ENCODE measurements around the gene CNN2.
"Not testable (repeated sequence)": the region's sequence is repeated elsewhere in the genome, so short reads cannot be mapped to it uniquely, and the experiment has no call there.

- not testable (repeated sequence) for TF ChIP-seq POLR2A, CTCF (IDR thresholded peaks at IDR 0.05)
These were observed 2.6 kb upstream of the CNN2 start for GRCh38 chr19:1023883-1024188.

Measured in thyroid gland (tissue), 4 donors.